Measurements from ENCODE around the gene ADGRV1.
"Not testable (repeated sequence)": the region's sequence is repeated elsewhere in the genome, so short reads cannot be mapped to it uniquely, and the experiment has no call there.

GRCh38 chr5:90847606-90848005, 289.0 kb downstream of the ADGRV1 start:
- TF ChIP-seq CTCF (IDR thresholded peaks at IDR 0.05); POLR2AphosphoS5 (IDR thresholded peaks at IDR 0.05); EP300 (IDR thresholded peaks at IDR 0.05; ENCODE audit: low read depth); POLR2A (IDR thresholded peaks at IDR 0.05): not testable (repeated sequence)
